ENCODE data around the gene ATP9B.
"Not testable (repeated sequence)": the region's sequence is repeated elsewhere in the genome, so short reads cannot be mapped to it uniquely, and the experiment has no call there.

The ATP9B gene

GRCh38 chr18:79242246-79242645, 173.1 kb downstream of the ATP9B start:
- no peak for DNase-seq (ENCODE audit: low spot score)

GRCh38 chr18:79245517-79246001, 176.4 kb downstream of the ATP9B start:
- DNase-seq (ENCODE audit: low spot score): peak; percentile 42

DNA sequence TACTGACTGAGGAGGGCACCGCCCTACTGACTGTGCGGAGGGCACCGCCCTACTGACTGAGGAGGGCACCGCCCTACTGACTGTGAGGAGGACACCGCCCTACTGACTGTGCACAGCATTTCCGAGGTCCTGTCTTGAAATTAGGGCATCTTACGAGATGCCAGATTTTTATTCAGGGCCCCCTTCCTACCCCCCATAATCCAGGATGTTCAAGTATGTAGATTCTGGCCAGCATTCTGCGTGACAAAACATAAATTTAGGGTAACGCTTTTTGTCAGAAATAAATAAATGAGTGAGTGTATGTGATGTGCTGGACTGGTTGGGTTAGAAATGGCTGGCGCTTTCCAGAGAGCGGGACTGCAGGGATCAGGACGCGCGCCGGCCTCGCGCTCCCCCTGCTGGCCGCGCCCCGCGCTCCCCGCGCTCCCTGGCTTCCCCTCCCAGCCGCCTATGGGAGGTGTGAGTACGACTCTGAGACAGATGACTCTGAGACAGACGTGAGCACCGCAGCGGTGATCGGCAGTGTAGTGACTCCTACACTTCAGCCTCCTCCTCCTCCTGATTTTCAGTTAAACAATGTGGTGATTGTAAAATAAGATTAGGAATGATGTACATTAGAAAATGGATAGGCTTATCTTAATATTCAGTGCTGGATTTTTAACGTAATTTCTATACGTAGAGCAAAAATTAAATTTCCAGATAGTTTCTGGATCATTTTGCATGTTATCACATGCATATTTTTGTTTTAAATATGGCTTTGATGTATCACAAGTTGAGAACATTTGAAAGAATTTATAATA, 177.3 kb downstream of the ATP9B start:
- DNase-seq (ENCODE audit: low spot score): peak; percentile 62

DNA sequence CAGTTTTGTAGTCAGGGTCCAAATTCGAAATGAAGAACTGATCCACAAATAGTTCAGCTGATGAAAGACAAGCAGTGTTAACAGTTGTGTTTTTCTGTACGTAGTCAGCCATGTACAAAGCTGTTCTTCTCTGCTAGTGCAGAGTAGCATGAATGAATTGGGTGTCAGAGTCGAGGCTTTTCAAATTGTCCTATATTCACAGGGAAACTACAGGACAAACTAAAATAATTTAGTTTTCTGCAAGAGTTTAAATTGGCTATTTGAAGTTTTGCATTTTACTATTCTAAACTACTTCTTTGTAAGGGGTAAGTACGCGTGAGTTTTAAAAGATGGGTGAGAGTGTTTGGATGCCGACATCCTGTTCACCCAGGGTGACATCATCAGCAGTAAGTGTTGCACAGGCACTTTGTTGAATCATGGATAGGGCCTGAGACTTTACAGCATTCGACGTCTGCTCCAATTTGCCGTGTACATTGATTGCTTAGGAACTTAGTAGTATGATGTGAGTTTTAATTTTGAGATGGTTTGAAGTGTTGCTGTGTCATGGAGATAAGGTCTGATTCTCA, 179.4 kb downstream of the ATP9B start:
- no peak for DNase-seq (ENCODE audit: low spot score)

DNA sequence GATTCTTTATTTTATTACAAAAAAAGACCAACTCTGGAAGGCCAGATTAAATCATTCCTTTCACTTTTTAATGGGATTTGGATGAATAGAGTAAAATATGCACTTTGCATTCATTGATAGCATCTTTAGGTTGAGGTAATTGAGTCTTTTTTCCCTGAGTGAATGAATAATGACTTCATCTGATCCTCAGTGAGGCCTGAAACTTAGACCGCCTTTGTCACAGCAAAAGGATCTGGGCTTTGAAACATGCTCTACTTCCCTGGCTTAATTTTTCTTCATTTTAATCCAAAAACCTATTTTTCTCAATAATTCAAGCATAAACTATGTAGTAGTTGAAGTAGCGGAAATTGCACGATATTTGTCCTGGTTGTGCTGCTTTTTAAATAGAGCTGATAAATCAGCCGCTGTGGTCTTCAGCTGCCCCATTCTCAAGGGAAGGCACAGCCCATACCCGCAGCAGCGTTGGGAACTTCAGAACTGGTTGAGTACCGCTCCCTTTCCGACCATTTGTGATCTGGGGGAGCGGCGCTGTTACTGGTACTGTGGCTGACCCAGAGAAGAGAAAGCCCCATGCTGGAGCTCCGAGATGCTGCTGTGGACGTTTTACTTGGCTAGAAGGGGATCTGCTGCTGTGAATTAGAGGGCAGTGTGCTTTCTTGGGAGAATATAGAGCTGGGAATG, 181.2 kb downstream of the ATP9B start:
- DNase-seq (ENCODE audit: low spot score): no peak

- DNase-seq (ENCODE audit: low spot score): no peak
Measured at GRCh38 chr18:79251021-79251420, 181.8 kb downstream of the ATP9B start.

DNA sequence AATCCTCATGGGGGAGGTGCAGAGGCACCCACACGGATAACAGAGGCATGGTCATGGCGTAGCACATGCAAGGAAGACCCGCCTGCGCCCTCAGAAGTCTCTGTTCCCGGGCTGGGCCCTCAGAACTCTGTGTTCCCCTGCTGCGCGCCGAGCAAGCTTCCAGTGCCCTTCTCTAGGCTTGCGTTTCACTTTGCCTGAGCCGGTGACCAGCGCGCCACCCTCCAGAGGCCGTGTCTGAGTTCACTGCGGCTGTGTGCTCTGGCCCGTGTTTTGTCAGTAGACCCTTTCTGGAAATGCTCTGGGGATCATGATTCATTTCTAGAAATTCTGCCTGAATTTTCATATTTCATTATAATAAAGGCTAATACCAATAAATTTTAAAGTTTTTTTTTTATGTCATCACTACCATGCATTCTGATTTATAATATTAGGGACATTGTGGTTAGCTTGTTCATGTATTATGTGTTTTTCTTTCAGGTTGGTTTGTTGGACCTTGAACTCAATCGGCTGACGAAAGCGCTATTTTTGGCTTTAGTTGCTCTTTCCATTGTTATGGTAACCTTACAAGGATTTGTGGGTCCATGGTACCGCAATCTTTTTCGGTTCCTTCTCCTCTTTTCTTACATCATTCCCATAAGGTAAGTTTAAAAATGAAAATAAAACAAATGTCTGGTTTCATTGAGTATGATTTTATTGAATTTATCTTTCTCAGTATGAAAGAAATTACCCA, 183.9 kb downstream of the ATP9B start:
- DNase-seq (ENCODE audit: low spot score): no peak

DNA sequence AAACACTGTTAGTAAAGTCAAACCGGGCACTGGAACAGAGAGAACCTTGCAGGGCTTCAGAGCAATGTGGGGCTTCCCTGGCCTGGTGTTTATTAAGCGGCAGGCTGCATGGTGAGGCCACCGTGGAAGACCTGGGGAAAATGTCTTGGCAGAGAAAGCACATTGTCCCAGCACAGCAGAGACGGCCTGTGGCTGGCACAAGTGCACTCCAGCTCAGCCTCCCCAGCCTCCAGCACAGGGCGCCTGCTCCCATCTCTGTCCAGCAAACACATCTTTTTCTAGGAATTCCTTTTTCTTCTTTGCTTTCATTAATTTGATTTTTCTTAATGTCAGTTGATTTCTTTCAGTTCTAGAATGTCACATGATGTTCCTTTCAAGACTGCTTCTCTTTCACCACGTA, 188.3 kb downstream of the ATP9B start:
- DNase-seq (ENCODE audit: low spot score): no peak

DNA sequence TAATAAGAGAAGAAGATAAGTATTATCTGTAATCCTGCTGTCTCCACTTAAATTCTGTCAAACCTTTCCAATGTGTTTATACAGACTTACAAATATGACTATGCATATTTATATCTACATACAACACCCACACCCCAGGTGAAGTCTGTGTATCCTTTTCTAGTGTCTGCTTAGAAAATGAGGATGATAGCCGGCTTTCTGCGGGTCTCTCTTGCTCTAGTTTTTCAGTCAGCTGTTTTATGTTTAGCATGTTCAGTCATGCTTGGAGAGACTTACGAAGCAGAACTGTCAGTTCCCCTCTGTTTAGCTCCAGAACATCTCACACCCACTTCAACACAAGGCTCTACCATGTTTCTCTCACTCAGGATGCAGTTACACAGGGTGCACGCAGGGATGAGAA, 189.3 kb downstream of the ATP9B start:
- no peak for DNase-seq (ENCODE audit: low spot score)

DNA sequence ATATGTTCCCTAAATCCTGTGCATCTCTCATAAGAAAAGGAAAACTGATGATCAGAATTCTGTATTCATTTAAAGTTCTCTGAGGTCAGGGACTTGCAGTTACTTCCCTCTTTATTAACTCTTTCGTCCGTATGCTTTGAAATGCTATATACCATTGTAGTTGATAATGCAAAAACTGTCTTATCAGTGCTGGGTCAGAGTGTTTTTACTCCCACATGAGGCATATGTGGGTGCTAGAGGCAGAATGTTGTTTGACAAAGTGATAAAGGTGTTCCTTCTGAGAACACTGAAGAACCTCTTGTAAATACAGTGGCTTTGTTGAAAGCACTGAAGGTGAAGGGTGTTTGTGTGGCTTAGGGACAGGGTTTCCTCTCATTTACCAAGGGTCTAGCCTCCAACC, 190.0 kb downstream of the ATP9B start:
- no peak for DNase-seq (ENCODE audit: low spot score)

DNA sequence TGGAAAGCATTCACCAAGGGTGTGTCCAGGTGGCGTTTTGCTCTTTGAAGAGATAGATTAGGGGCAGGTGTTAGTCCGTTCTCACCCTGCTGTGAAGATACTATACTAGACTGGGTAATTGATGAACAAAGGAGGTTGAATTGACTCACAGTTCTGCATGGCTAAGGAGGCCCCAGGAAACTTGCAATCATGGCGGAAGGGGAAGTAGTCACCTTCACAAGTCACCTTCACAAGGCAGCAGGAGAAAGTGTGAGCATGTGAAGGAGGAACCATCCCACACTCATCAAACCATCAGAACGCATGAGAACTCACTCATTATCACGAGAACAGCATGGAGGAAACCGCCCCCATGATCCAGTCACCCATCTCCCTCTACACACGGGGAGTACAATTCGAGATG, 190.8 kb downstream of the ATP9B start:
- DNase-seq (ENCODE audit: low spot score): no peak

DNA sequence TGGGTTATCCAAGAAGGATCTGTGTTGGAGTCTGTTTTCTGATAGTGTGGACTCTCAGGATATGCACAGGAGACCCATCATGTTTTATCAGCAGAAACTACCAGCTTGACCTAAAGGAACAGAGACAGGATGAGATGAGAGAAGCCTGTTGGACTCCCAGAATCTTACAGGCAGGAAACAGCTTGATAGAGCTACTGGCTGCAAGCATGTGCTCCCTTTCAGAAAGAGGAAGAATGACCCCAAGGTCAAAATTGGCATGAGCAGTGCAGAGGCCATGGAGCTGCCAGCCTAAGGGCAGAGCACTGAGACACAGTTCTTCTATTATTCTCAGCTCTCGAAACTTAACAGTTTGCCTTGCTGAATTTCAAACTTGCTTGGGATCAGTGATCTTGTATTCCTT, 191.3 kb downstream of the ATP9B start:
- no peak for DNase-seq (ENCODE audit: low spot score)

DNA sequence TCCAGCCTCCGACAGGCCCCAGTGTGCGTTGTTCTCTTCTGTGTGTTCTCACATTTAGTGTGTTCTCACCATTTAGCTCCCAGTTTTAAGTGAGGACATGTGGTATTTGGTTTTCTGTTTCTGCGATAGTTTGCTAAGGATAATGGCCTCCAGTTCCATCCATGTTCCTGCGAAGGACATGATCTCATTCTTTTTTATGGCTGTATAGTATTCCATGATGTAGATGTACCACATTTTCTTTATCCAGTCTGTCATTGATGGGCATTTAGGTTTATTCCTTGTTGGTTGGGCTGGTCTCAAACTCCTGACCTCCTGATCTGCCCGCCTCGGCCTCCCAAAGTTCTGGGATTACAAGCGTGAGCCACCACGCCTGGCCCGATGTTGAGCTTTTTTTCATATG, 195.9 kb downstream of the ATP9B start:
- DNase-seq (ENCODE audit: low spot score): not testable (repeated sequence)

DNA sequence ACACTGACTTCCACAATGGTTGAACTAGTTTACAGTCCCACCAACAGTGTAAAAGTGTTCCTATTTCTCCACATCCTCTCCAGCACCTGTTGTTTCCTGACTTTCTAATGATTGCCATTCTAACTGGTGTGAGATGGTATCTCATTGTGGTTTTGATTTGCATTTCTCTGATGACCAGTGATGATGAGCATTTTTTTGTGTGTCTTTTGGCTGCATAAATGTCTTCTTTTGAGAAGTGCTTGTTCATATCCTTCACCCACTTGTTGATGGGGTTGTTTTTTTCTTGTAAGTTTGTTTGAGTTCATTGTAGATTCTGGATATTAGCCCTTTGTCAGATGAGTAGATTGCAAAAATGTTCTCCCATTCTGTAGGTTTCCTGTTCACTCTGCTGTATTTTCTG, 202.6 kb downstream of the ATP9B start:
- not testable (repeated sequence) for DNase-seq (ENCODE audit: low spot score)

GRCh38 chr18:79272916-79273315, 203.7 kb downstream of the ATP9B start:
- DNase-seq (ENCODE audit: low spot score): no peak

GRCh38 chr18:79274823-79275222, 205.6 kb downstream of the ATP9B start:
- DNase-seq (ENCODE audit: low spot score): no peak

- DNase-seq (ENCODE audit: low spot score): no peak
Measured at GRCh38 chr18:79275461-79275860, 206.3 kb downstream of the ATP9B start.

DNA sequence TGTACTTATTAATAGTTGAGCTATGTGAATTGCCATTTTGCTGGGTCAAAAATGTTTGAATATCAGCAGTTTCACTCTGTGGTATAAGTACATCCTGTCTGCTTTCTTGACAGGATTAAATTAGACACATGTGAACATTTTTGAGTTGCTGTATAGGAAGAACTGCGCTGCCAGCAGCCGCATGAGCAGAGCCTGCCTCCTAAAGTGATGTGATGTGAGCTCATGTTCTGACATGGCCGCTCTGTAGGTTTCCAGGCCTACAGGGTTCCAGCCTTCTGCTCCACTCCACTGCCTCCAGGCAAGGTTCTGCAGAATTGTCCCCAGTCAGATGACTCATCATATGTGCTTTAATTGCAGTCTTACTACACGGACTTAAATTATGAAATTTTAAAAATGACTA, 206.8 kb downstream of the ATP9B start:
- DNase-seq (ENCODE audit: low spot score): no peak

GRCh38 chr18:79278896-79279295, 209.7 kb downstream of the ATP9B start:
- no peak for DNase-seq (ENCODE audit: low spot score)

- no peak for DNase-seq (ENCODE audit: low spot score)
Measured at GRCh38 chr18:79283131-79283810, 214.1 kb downstream of the ATP9B start.

- DNase-seq (ENCODE audit: low spot score): no peak
Measured at GRCh38 chr18:79283929-79284328, 214.7 kb downstream of the ATP9B start.

DNA sequence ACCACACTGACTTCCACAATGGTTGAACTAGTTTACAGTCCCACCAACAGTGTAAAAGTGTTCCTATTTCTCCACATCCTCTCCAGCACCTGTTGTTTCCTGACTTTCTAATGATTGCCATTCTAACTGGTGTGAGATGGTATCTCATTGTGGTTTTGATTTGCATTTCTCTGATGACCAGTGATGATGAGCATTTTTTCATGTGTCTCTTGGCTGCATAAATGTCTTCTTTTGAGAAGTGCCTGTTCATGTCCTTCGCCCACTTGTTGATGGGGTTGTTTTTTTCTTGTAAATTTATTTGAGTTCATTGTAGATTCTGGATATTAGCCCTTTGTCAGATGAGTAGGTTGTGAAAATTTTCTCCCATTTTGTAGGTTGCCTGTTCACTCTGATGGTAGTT, 216.0 kb downstream of the ATP9B start:
- not testable (repeated sequence) for DNase-seq (ENCODE audit: low spot score)

Data from CD4-positive, alpha-beta T cell treated with Interleukin-6 at 100 ng/mL for 8 hours (primary cell).